GDM1 (cell line): ENCODE data around the gene RBM15B.
A peak's percentile ranks its signal among the peaks of the same experiment; 100 is the strongest.
"Not testable (repeated sequence)": the region's sequence is repeated elsewhere in the genome, so short reads cannot be mapped to it uniquely, and the experiment has no call there.

Experiments
- DNase-seq: peaks from one replicate; lab custom pipeline; 2025; lab: John Stamatoyannopoulos, UW

RBM15B gene, protein sequence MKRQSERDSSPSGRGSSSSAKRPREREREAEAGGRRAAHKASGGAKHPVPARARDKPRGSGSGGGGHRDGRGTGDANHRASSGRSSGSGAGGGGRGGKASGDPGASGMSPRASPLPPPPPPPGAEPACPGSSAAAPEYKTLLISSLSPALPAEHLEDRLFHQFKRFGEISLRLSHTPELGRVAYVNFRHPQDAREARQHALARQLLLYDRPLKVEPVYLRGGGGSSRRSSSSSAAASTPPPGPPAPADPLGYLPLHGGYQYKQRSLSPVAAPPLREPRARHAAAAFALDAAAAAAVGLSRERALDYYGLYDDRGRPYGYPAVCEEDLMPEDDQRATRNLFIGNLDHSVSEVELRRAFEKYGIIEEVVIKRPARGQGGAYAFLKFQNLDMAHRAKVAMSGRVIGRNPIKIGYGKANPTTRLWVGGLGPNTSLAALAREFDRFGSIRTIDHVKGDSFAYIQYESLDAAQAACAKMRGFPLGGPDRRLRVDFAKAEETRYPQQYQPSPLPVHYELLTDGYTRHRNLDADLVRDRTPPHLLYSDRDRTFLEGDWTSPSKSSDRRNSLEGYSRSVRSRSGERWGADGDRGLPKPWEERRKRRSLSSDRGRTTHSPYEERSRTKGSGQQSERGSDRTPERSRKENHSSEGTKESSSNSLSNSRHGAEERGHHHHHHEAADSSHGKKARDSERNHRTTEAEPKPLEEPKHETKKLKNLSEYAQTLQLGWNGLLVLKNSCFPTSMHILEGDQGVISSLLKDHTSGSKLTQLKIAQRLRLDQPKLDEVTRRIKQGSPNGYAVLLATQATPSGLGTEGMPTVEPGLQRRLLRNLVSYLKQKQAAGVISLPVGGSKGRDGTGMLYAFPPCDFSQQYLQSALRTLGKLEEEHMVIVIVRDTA

DNA sequence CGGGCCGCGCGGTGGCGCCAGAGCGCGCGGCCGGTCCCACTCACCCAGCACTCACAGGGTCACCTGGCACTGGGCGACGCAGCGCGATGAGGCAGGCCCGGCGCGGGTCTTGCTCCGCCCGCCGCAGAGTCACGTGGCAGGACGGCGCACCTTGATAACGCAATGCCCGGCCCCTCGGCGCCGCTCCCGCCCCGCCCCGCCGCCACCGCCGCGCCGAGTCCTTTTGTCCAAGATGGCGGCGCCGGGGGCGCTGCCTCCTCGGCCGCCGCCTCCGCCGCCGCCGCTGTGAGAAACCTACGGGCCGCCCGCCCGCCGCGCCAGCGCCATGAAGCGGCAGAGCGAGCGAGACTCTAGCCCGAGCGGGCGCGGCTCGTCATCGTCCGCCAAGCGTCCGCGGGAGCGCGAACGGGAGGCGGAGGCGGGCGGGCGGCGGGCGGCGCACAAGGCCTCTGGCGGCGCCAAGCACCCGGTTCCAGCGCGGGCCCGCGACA, at the start of gene RBM15B:
Gene RBM15B, plus strand, starts transcription at position 211 of the 491 bp plus-strand sequence. Its CDS starts 115 bp downstream, at position 326.
- DNase-seq = peak; percentile 96

DNA sequence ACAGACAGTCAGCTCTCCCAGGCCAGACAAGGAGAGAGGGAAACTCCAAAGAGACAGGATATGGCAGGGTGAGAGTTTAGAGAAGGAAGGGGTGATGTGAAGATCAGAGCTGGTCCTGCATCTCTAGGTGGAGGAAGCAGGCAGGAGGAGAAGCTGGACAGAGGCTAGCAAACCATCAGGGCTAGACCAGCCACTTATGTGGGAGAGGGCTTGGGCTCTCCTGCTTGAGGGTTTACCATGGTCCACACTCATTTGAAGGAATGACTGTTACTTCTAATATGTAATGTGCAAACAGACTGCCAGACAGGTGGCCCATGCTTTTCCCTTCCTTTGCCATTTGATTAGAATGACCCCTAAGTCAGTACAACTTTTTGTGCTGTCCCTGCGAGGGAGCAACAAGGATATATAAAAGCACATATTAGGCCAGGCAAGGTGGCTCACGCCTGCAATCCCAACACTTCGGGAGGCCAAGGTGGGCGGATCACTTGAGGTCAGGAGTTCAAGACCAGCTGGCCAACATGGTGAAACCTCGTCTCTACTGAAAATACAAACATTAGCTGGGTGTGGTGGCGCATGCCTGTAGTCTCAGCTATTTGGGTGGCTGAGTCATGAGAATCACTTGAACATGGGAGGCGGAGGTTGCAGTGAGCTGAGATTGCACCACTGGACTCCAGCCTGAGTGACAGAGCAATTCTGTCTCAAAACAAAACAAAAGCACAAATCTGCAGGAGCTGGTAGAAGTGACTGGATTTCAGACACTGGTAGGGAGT, 47.0 kb upstream of the RBM15B start:
- no peak for DNase-seq

DNA sequence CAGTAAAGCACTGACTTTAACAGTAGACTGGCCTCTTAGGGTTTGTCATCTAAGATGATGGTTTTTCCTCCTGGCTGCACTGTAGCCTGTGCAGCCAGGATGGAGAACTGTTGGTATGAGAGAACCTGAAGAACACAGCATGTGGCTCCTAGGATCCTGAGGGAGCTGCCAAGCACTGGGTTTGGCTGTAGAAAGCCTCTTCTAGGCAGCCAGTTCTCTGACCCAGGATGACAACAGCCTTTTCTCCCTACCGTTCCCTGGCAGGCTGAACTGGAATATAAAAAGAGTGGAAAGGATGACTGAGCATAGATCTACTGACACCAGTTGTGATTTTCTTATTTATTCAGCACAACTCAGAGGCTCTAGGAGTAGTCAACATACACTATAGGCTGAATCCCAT, 40.3 kb upstream of the RBM15B start:
- no peak for DNase-seq

DNA sequence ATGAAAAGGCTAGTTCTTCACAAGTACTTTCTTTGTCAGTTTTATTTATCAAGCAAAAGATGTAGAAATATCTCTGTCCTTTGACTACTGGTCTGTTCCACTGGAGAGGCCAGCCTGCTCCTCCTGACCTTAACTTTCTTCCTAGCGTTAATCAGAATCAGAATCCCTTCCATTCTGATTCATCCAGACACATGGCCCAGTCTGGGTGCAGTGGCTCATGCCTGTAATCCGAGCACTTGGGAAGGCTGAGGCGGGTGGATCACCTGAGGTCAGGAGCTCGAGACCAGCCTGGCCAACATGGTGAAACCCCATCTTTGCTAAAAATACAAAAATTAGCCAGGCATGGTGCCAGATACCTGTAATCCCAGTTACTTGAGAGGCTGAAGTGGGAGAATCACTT, 38.0 kb upstream of the RBM15B start:
- no peak for DNase-seq

DNA sequence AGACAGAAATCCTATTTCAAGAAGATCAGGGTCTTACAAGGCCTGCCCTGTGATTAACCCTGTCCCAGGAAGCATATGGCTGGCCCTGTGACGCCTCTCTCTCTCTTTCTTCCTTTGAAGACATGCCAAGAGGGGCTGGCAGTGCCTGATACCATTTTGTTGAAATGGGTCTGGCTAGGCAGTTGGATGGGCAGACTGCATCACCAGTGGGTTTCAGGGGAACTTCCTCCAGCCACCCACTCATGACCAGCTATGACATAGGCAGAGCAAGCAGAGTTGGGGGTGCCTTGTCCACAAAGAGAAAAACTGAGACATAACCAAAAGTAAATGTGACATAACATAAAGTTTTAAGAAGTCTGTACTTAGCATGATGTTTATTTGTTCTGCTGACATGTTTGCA, 37.4 kb upstream of the RBM15B start:
- no peak for DNase-seq

DNA sequence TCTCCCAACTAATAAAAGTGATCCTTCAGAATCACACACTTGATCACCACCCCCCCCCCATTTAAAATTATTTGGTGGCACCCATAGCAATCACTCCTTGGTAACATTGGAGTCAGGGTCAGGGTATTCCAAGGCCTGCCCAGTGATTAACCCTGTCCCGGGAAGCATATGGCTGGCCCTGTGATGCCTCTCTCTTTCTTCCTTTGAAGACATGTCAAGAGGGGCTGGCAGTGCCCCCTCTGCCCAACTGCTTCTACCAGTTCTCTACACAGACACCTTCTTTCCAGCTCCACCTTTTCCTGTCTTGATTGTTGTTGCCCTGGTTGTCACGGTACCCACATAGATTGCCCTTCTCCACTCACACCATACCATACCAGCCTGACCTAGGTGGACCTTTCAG, 36.9 kb upstream of the RBM15B start:
- DNase-seq = no peak

DNA sequence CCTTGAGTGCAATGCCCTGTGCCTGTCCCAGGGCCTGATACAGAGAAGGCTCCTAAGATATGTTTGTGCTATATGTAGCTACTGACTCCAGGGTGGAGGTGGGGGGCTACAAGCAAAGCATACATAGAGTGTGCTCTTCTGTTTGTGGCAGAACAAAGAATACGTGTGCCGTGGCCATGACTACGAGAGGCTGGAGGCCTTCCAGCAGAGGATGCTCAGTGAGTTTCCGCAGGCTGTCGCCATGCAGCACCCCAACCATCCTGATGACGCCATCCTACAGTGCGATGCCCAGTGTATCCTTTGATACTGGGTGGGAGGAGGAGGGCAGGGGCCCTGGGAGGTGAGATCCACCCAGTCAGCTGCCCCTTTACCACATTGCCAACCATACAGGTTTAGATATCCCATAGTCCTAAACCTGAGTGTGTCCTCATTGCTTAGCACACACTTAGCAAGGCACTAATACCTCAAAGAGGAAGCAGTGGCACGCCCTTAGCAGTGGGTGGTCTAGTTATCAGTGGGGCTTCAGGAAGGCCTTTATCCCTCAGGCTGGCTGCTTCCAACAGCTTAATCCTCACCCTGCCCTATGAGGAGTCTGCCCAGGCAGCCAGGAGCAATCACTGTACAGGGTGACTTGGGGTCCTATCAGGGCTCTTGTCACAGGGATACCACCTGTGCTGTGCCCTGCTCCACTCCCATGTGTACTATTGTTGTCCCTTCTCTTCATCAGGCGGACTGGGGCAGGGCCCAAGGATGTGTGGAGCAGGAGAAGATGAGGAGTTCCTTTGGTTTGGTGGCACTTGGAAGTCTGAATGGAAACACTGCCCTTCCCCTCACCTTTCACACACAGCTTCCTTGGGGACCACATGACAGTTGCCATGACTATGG, 36.1 kb upstream of the RBM15B start:
- DNase-seq = no peak

DNA sequence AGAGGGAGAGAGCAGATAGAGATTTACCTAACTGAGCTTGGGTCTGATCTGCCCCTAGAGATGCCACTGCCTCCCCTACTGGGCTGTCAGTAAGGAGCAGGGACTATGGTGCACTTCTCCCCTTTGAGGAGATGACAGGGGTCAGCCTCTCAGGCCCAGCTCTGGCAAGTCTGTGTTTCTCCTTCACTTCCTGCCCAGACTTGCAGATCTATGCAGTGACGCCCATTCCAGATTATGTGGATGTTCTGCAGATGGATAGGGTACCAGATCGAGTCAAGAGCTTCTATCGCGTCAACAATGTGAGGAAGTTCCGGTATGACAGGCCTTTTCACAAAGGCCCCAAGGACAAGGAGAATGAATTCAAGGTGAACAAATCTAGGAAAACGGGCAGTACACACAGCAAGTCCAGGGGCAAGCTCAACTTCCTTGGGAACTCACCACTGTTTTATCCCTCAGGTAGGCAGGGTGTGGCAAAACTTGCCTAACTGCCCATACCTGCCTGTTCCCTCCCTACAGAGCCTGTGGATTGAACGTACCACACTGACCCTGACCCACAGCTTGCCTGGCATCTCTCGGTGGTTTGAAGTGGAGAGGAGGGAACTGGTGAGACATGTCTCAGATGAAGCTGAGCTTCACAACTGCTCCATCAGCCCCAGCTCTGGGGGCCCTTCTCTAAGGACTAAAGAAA, 35.0 kb upstream of the RBM15B start:
- no peak for DNase-seq

DNA sequence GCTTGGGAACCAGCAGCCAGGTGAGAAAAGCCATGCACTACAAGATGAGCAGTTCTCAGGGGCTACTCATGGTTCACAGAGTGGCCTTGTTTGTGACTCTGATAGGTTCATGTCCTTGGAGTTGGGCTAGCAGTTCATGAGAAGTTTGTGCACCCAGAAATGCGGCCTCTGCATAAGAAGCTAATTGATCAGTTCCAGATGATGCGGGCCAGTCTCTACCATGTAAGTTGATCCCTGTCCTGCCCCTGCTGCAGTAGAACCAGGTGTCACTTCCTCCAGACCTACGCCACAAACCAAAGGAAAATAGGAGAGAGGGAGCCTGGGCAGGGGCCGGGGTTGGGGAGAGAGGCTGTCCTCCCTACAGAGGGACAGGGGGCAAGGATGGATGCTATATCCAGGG, 33.2 kb upstream of the RBM15B start:
- DNase-seq = no peak

DNA sequence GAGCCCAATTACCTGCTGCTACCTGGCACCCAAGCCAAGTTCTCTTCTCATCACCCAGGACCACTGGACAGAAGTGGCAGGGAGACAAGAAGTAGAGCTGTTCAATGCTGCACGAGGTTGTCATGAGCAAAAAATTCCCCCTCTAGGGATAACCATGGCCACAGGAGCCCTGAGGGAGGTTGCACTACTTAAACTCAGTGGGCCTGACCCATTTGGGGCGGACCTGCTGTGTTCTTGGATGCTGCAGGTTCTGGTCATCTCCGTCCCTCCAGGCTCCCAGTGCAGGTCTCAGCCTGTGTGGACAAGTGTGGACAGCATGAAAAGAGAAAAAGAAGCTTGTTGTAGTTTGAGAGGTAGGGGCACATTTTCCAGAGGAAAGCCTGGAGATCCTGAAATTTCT, 32.1 kb upstream of the RBM15B start:
- DNase-seq = no peak

DNA sequence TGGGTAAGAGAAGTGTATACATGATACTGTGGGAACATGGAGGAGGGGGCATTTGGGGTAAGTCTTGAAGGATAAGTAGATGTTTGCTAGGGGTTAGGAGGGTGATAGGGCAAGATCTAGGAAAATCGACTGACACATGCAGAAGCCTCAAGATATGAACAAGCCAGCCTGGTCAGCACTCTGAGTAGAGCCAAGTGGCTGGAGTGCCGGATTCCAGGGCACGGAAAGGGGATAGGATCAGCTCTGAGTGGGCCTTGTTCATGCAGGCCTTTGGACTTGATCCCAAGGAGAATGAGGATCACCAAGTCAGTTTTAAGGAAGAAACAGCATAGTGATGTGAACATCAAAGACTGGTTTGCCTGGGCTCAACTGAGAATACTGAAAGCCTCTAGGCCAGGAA, 30.3 kb upstream of the RBM15B start:
- DNase-seq = no peak

DNA sequence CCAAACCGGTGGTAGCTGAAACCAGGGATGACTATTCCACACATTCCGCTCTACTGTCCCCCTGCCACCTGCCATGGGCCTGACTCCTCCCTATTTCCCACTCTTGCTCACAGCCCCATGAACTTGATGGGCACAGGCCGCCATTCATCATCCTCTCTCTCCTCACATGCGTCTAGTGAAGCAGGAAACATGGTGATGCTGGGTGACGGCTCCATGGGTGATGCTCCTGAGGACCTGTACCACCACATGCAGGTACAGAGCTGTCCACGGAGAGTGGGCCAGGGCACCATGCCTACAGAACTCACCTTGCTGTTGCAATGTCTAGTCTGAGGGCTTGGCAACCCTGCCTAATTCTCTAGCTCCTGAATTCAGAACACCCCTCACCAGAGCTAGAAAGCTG, 29.3 kb upstream of the RBM15B start:
- DNase-seq = no peak

DNA sequence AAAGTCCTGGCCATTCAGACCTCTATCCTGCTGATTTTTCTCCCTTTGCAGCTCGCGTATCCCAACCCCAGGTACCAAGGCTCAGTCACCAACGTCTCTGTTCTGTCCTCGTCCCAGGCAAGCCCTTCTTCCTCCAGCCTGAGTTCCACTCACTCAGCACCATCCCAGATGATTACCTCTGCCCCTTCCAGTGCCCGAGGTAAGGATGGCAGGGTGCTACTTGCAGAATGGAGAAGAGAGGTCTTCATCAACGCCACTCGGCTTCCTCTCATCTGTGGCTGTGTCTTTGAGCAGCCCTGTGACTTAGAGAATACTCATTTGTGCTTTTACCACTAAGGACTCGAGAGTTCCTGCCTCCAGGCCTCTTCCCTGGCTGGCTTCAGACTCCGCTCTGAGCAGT, 28.6 kb upstream of the RBM15B start:
- DNase-seq = no peak

DNA sequence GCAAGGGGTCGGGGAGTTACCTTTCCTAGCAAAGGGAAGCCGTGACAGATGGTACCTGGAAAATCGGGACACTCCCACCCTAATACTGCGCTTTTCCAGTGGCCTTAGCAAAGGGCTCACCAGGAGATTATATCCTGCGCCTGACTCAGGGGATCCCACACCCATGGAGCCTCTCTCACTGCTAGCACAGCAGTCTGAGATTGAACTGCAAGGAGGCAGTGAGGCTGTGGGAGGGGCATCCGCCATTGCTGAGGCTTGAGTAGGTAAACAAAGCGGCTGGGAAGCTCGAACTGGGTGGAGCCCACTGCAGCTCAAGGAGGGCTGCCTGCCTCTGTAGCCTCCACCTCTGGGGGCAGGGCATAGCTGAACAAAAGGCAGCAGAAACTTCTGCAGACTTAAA, 22.8 kb upstream of the RBM15B start:
- DNase-seq = not testable (repeated sequence)

DNA sequence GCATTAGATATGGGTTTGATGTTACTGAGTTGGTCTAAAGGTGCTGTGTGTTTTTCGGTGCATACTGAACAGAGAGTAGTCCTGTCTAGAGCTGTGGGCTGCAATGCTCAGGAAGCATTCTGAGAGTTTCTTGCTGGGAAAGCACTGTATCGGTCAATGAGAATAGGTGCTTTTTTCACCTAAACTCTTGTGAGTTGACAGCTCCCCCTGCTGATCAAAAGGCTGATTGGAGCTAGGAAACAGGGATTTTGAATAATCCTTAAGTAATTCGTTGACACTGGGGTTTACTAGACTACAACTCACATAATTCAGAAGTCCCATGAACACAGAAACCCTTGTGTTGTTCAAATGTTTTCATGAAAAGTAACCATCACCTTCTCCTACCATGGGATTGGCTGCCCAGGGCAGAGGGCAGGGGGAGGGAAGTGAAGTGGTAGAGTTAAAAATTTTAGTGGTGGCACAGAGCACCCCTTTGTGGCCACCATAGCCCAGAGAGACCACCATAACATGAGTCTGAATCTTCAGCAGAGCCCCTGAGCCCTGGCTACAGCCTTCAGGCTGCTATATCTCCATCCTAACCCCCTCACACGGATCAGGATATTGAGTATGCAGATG, 19.0 kb upstream of the RBM15B start:
- DNase-seq = no peak

DNA sequence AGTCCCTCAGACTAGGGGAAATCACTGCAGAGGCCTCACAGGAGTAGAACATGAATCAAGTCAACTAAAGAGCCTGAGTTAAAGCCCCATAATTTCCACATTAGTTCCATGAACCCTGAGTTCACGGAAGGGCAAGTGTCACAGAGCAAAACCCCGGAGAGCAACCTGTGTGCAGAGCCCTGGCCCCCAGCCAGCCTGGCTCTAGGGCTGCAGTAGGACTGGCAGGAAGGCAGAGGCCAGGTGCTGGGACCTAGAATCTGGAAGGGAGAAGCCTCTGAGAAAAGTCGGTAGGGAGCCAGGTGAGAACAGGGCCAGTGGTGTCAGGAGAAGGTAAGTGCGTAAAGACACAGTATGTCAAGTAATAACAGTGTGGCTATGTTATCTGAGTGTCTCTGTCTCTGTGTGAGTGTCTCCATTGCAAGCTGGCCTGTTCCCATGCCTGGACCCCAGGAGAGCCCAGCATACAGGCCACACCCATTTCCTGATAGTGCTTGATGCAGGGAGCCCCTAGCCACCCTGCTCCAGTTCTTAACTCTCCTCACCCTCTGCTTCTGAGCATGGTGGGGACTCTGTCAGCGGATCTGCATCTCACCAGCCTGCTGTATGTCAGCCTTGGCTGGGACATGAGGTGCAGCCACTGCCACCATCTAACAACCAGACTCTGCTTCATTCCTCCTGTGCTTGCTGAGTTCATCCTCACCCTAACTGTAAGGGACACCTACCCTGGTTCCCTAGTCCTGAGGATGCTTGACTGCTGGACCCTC, 17.2 kb upstream of the RBM15B start:
- no peak for DNase-seq

DNA sequence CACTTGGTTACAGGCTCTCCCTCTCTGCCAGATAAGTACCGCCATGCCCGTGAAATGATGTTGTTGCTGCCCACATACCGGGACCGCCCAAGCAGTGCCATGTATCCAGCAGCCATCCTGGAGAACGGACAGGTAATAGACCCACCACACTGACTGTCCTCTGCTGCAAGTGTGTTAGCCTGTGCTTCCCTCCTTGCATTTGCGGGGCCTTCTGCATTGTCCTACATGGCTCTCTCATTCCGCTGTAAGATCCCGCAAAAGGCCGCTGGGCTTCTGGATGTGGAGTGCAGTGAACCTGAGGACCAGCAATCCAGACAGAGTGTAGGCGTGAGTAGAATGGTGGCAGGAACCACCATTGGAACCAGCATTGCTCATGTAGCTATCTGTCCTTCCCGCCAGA, 16.6 kb upstream of the RBM15B start:
- DNase-seq = no peak

DNA sequence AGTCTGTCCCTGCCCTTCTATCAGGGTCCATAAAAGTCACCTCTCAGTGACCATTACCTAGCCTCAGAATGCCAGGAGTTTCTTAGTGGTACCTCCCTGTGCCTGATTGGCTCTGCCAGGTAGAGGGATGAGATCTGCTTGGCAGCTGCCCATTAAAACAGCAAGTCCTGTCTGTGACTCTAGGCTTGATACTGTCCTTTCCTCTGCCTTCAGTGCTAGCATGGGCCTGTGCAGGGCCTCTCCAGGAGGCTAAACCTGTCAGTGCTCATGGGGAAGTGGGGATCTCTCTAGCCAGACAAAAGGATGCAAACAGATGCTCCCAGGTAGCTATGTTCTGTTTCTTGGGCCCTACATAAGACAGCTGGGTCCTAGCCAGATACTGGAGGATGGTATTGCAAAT, 15.9 kb upstream of the RBM15B start:
- DNase-seq = no peak

DNA sequence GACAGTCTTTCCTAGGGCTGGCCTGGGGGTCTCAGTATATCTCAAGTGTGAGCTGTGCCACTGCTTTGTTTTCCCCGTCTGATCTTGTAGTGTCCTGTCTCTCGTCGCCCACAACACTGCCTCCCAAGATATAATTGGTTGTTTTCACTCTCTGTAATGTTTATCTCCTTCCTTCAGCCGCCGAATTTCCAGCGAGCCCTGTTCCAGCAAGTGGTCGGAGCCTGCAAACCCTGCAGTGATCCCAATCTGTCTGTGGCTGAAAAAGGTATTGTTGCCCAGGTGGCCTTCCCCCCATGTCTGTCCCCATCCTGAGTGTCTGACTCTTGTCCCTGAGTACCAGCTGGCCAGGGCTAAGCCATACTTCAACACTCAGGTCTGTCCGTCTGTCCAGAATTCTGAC, 15.5 kb upstream of the RBM15B start:
- DNase-seq = no peak
